H1 (cell line): Measurements from ENCODE around the gene RNASE11. TPM values are rescaled to one million over a fixed set of nuclear protein-coding genes. Genes with fewer than 3 reads are reported as not detected.
"Not testable (repeated sequence)": the region's sequence is repeated elsewhere in the genome, so short reads cannot be mapped to it uniquely, and the experiment has no call there.

Experiments
- CTCF ChIA-PET: fragments of 300-600 bp; sonication (Branson Sonifier 250); formaldehyde crosslinking; loops from one replicate; lab custom pipeline; 2021; ENCODE audit not compliant: partially characterized antibody; lab: Charles Lee
- POLR2A ChIA-PET: fragments of 300-600 bp; sonication (Branson Sonifier 250); formaldehyde crosslinking; loops from one replicate; lab custom pipeline; 2021; ENCODE audit warnings: inconsistent platforms; ENCODE audit not compliant: partially characterized antibody; lab: Charles Lee
- DNase-seq, 2 experiments: peaks; one replicate each; pipeline versions ENCODE4 v3.0.0 to v3.0.0-alpha.2; 2010 to 2022; ENCODE audit warnings: low spot score in 2 of 2, low read depth in 1 of 2, mixed read lengths in 1 of 2
- FAIRE-seq: peaks from 2 replicates; lab custom pipeline; 2011; peaks lifted over from hg19 to GRCh38; lab: Jason Lieb, UNC
- H2AFZ ChIP-seq: 2 replicates; pipeline ENCODE4 v1.8.1; 2012; ENCODE audit warnings: low read length, inconsistent platforms
- H2AK5ac ChIP-seq: 2 replicates; pipeline ENCODE4 v1.6.1; 2013; ENCODE audit warnings: low read depth, low read length
- H2BK120ac ChIP-seq: replicated peaks from 2 replicates; pipeline ENCODE3; 2013; ENCODE audit warnings: low read depth, low read length, inconsistent platforms
- H2BK12ac ChIP-seq: 2 replicates; pipeline ENCODE4 v1.6.1; 2013; ENCODE audit warnings: low read depth, low read length
- H2BK15ac ChIP-seq: 2 replicates; pipeline ENCODE4 v1.6.1; 2013; ENCODE audit warnings: low read length
- H2BK20ac ChIP-seq: 2 replicates; pipeline ENCODE4 v1.6.1; 2013; ENCODE audit warnings: low read length
- H2BK5ac ChIP-seq: 2 replicates; pipeline ENCODE4 v1.6.1; 2013; ENCODE audit warnings: low read depth, low read length
- H3K14ac ChIP-seq: 2 replicates; pipeline ENCODE4 v1.6.1; 2013; ENCODE audit warnings: inconsistent platforms; ENCODE audit not compliant: insufficient read length
- H3K18ac ChIP-seq: 2 replicates; pipeline ENCODE4 v1.6.1; 2013; ENCODE audit warnings: low read length; ENCODE audit errors: extremely low read depth
- H3K23ac ChIP-seq: 2 replicates; pipeline ENCODE4 v1.6.1; 2013; ENCODE audit warnings: inconsistent platforms; ENCODE audit not compliant: insufficient read length
- H3K23me2 ChIP-seq: 2 replicates; pipeline ENCODE4 v1.6.1; 2013; ENCODE audit warnings: low read depth, low read length
- H3K27ac ChIP-seq: 2 replicates; pipeline ENCODE4 v1.6.1; 2011; ENCODE audit warnings: low read depth, low read length, inconsistent platforms
- H3K27me3 ChIP-seq, 4 experiments: replicated peaks in 1 of 4; 1 replicate in 1 of 4; 2 replicates in 3 of 4; pipeline versions ENCODE4 v1.6.1 to v1.8.1; 2011 to 2013; ENCODE audit warnings: low read length in 3 of 4, mild to moderate bottlenecking in 3 of 4, inconsistent platforms in 2 of 4, mixed read lengths in 2 of 4, moderate library complexity in 1 of 4; ENCODE audit not compliant: control insufficient read depth in 3 of 4, insufficient read depth in 3 of 4; ENCODE audit errors: extremely low read depth in 1 of 4
- H3K36me3 ChIP-seq, 4 experiments: 2 replicates each; pipeline versions ENCODE4 v1.6.1 to v1.8.1; 2011 to 2013; ENCODE audit warnings: mild to moderate bottlenecking in 4 of 4, low read length in 3 of 4, moderate library complexity in 2 of 4, control low read depth in 1 of 4, inconsistent platforms in 1 of 4; ENCODE audit not compliant: insufficient read depth in 4 of 4, control insufficient read depth in 2 of 4
- H3K4ac ChIP-seq: replicated peaks from 2 replicates; pipeline ENCODE3; 2013; ENCODE audit warnings: low read length, low read depth, mixed read lengths, inconsistent platforms; ENCODE audit not compliant: insufficient read length
- H3K4me1 ChIP-seq, 4 experiments: replicated peaks in 1 of 4; 1 replicate in 1 of 4; 2 replicates in 3 of 4; pipeline versions ENCODE4 v1.6.1 to v1.8.1; 2011 to 2013; ENCODE audit warnings: low read length in 3 of 4, inconsistent platforms in 2 of 4, mixed read lengths in 1 of 4; ENCODE audit not compliant: insufficient read depth in 4 of 4, control insufficient read depth in 3 of 4
- H3K4me2 ChIP-seq, 2 experiments: 2 replicates each; pipeline versions ENCODE4 v1.6.1 to v1.8.1; 2011 to 2013; ENCODE audit warnings: low read depth in 2 of 2, low read length in 2 of 2, control low read depth in 1 of 2, inconsistent platforms in 1 of 2, mild to moderate bottlenecking in 1 of 2; ENCODE audit not compliant: insufficient read depth in 1 of 2
- H3K4me3 ChIP-seq, 4 experiments: fragments of 200-600, 300-600 bp in 1 of 4; sonication (generic), shearing (Covaris generic), sonication (Bioruptor Twin) in 1 of 4; 2 replicates each; pipeline versions ENCODE4 v1.5.1 to v1.8.1; 2011 to 2016; ENCODE audit warnings: low read length in 4 of 4, low read depth in 3 of 4, control low read depth in 2 of 4, inconsistent platforms in 2 of 4, mild to moderate bottlenecking in 2 of 4, mixed read lengths in 1 of 4, moderate library complexity in 1 of 4; ENCODE audit not compliant: insufficient read depth in 2 of 4; ENCODE audit errors: extremely low read depth in 1 of 4
- H3K56ac ChIP-seq: replicated peaks from 2 replicates; pipeline ENCODE3; 2013; ENCODE audit warnings: low read depth, mild to moderate bottlenecking, mixed read lengths, low read length, inconsistent platforms; ENCODE audit not compliant: insufficient read length
- H3K79me1 ChIP-seq: 2 replicates; pipeline ENCODE4 v1.6.1; 2013; ENCODE audit warnings: low read depth, low read length, control low read depth
- H3K79me2 ChIP-seq, 2 experiments: 2 replicates each; pipeline versions ENCODE4 v1.6.1 to v1.8.1; 2012 to 2013; ENCODE audit warnings: low read length in 2 of 2, mild to moderate bottlenecking in 2 of 2, inconsistent platforms in 1 of 2; ENCODE audit not compliant: insufficient read depth in 2 of 2, control insufficient read depth in 1 of 2
- H3K9ac ChIP-seq, 4 experiments: replicated peaks in 1 of 4; 1 replicate in 1 of 4; 2 replicates in 3 of 4; pipeline versions ENCODE4 v1.6.1 to v1.8.1; 2011 to 2013; ENCODE audit warnings: low read depth in 3 of 4, low read length in 3 of 4, control low read depth in 2 of 4, mild to moderate bottlenecking in 2 of 4, moderate library complexity in 2 of 4, inconsistent platforms in 1 of 4; ENCODE audit errors: extremely low read depth in 1 of 4
- H3K9me3 ChIP-seq, 2 experiments: 2 replicates each; pipeline versions ENCODE4 v1.6.1 to v1.8.1; 2012 to 2013; ENCODE audit warnings: mild to moderate bottlenecking in 2 of 2, moderate library complexity in 2 of 2, control low read depth in 1 of 2, inconsistent platforms in 1 of 2, low read depth in 1 of 2, low read length in 1 of 2, mixed read lengths in 1 of 2; ENCODE audit not compliant: insufficient read depth in 2 of 2
- H4K20me1 ChIP-seq, 2 experiments: replicated peaks in 1 of 2; 2 replicates each; pipeline versions ENCODE3 to v1.8.1; 2011 to 2013; ENCODE audit warnings: inconsistent platforms in 2 of 2, low read length in 2 of 2, mild to moderate bottlenecking in 1 of 2; ENCODE audit not compliant: insufficient read depth in 2 of 2, control insufficient read depth in 1 of 2
- H4K5ac ChIP-seq: 2 replicates; pipeline ENCODE4 v1.6.1; 2013; ENCODE audit warnings: low read length, low read depth, mixed read lengths, inconsistent platforms; ENCODE audit not compliant: insufficient read length
- H4K8ac ChIP-seq: 2 replicates; pipeline ENCODE4 v1.8.0; 2013; ENCODE audit warnings: mild to moderate bottlenecking, moderate library complexity, low read length, inconsistent platforms; ENCODE audit not compliant: insufficient read depth; ENCODE audit errors: extremely low read depth
- H4K91ac ChIP-seq: replicated peaks from 2 replicates; pipeline ENCODE3; 2013; ENCODE audit warnings: low read length, mixed read lengths, inconsistent platforms; ENCODE audit not compliant: insufficient read length
- WGBS, 2 experiments: shearing (Covaris generic) in 1 of 2; methylation state at CpG; one replicate each; pipeline versions ENCODE4 v1.1.6 to v1.1.7; 2013 to 2015; ENCODE audit warnings: low lambda C conversion rate in 2 of 2, mixed read lengths in 2 of 2, inconsistent platforms in 1 of 2, low coverage in 1 of 2, missing lambda C conversion rate in 1 of 2; ENCODE audit not compliant: insufficient replicate concordance in 2 of 2, insufficient coverage in 1 of 2, insufficient read length in 1 of 2; ENCODE audit errors: extremely low coverage in 1 of 2, missing lambda C conversion rate in 1 of 2; 5-methylcytosine and 5-hydroxymethylcytosine counted together
- polyA plus RNA-seq, 7 experiments: library from polyadenylated mRNA; depleted of rRNA in 3 of 7; stranded (reverse) in 5 of 7; unstranded in 2 of 7; fragments of >200 nt in 5 of 7; fragments of 200-250 nt in 2 of 7; gene quantifications; 1 replicate in 5 of 7; 2 replicates in 1 of 7; 4 replicates in 1 of 7; pipeline versions ENCODE4 v1.2.1 to v1.2.3, GENCODE V29; 2011 to 2013; ENCODE audit warnings: missing spikeins in 2 of 7, mixed read lengths in 2 of 7
- total RNA-seq: library from RNA; stranded (reverse); fragmentation: NEBNext Ultra II Directional; extraction: Animal tissue kit (Norgen Biotek cat#: 25700); gene quantifications from 2 replicates; pipeline ENCODE4 v1.2.1, GENCODE V29; 2021

The RNASE11 gene
- total and polyA plus RNA-seq, 2 of the 8 experiments (the other 6 are each of a cell fraction or from before 2014, with no cell fraction given) = not detected

- H3K36me3 ChIP-seq, H3K4me3 ChIP-seq, H3K9me3 ChIP-seq, H3K23me2 ChIP-seq, H4K91ac ChIP-seq, H2BK15ac ChIP-seq, FAIRE-seq, H2BK12ac ChIP-seq, H3K4me2 ChIP-seq, H3K23ac ChIP-seq, H3K27me3 ChIP-seq, H3K14ac ChIP-seq, H2BK120ac ChIP-seq, POLR2A ChIA-PET, H3K9ac ChIP-seq, H3K56ac ChIP-seq, H3K79me1 ChIP-seq, H2BK5ac ChIP-seq, H2AK5ac ChIP-seq, H4K5ac ChIP-seq, H4K8ac ChIP-seq, H2BK20ac ChIP-seq, H4K20me1 ChIP-seq, H3K27ac ChIP-seq, H3K4me1 ChIP-seq, H3K79me2 ChIP-seq, H3K4ac ChIP-seq, DNase-seq, H3K18ac ChIP-seq: not testable (repeated sequence)
- WGBS, 2 experiments = 90% methylated on average over 3 of the region's 3 CpGs; no CpG with 5 or more reads in 1 of the 2 experiments
- CTCF ChIA-PET = interaction anchor here (0.6 to 1.2 kb wide), 2 partner anchors 59 to 87 kb away, joined by 3 read pairs; no protein-coding TSS in a partner anchor
- peak overlapping the region; percentile 11; the same call in 1 of the 2 replicates for H2AFZ ChIP-seq
Observed at GRCh38 chr14:20595726-20596125, 7.9 kb upstream of the RNASE11 start.
